Measurements from ENCODE around the gene TRIM31. TPM values are rescaled to one million over a fixed set of nuclear protein-coding genes. Genes with fewer than 3 reads are reported as not detected.

Gene TRIM31
- total and polyA plus RNA-seq, 12 donors = 0.13 to 0.80 (median 0.19) TPM; not detected in 8

DNA sequence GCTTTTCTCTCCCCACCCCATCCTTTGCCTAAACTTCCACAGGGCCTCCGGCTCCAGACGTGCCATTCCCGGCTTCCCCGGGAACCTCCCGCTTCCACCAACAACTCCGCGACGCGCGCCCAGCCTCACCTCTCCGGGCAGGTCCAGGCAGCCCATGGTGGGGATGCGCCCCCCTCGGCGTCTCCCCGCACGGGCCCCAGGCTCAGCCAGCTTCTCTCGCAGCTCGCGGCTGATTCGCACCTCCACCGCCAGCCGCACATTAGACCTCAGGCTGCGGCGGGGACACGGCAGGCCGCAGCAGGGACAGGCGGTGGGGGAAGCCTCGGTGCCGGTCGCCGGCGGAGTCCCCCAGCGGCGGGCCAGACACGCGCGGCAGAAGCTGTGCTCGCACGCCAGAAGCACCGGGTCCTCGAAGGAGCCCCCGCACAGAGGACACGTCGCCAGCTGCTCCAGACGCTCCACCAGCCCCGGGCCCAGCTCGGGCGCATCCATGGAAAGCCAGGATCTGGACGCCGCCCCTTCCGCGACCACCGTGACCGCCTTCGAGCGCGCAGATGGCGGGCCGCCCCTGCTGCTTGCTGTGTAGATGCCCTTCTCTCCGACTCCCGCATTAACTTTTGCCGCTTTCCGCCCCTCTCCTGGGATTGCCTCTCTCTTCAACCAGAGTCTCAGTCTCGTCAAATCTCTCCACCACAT is 37.6 kb downstream of the TRIM31 start, which contains the start of gene RNF39:
RNF39 (minus strand) TSS at position 676 of the 696 bp plus-strand sequence; CDS start at position 492, 184 bp downstream.
- Histone ChIP-seq H3K4me1 (replicated peaks in 1 of 2) (peaks cover 25 to 31% of the 10 kb centered on the region in 2 donors), H3K36me3 (replicated peaks in 1 of 2) (no peaks in the 10 kb centered on the region), H3K9me3 (replicated peaks in 1 of 3) (no peaks in the 10 kb centered on the region), H3K4me3 (peak within 1 kb of the TSS in 1 of 4 donors; percentile 36), H3K27ac (peak within 1 kb of the TSS; percentile 35 to 84 (median 64)), H3K27me3 (peaks cover 10% of the 10 kb centered on the region)
- DNase-seq = no peak
- intact Hi-C loops (cut with DNase I) = no loop called here
- TF ChIP-seq, protein P1, sequence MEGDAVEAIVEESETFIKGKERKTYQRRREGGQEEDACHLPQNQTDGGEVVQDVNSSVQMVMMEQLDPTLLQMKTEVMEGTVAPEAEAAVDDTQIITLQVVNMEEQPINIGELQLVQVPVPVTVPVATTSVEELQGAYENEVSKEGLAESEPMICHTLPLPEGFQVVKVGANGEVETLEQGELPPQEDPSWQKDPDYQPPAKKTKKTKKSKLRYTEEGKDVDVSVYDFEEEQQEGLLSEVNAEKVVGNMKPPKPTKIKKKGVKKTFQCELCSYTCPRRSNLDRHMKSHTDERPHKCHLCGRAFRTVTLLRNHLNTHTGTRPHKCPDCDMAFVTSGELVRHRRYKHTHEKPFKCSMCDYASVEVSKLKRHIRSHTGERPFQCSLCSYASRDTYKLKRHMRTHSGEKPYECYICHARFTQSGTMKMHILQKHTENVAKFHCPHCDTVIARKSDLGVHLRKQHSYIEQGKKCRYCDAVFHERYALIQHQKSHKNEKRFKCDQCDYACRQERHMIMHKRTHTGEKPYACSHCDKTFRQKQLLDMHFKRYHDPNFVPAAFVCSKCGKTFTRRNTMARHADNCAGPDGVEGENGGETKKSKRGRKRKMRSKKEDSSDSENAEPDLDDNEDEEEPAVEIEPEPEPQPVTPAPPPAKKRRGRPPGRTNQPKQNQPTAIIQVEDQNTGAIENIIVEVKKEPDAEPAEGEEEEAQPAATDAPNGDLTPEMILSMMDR (IDR thresholded peaks at IDR 0.05) = no peak
- no peak for TF ChIP-seq POLR2A (IDR thresholded peaks at IDR 0.05)
- WGBS, 4 donors = 3 to 7% (median 4%) methylated on average over 24 to 64 of the region's 64 CpGs

DNA sequence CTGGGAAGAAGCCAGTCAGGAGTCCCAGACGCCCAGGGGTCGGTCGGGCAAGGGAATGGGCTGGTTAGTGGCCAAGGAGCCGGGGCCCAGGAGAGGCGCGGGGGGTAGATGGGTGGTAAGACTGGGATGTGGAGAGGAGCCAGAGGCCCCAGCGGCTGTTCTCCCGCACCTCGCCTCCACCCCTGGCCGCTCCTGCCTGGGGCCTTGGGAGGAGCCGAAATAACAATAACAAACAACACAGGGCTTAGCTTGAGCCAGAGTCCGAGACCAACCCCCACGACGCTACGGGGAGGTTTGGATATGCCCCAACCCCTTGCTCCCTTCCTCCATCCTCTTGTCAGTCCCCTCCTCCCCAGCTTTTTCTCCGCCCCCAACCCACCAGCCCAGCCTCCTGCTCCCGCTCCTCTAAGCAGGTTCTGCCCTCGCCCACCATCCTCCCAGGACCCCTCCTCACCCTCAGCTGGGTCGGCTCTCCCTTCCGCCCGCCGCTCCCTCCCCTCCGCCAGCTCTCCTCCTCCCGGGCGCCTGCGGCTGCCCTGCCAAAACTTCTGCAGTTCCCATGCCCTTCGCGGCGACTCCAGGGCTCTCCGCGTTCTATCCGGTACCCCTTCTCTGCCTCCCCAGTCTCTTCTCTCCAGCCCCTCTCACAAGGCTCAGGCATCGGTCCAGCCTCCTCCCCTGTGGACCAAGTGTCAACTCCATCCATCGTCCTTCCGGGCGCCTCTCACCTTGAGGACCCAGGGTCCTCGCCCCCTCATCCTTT is 38.4 kb downstream of the TRIM31 start:
- Histone ChIP-seq H3K4me1 (replicated peaks in 1 of 2) (peaks cover 25 to 31% of the 10 kb centered on the region in 2 donors), H3K9me3 (replicated peaks in 1 of 3) (no peaks in the 10 kb centered on the region), H3K27me3 (peaks cover 10% of the 10 kb centered on the region), H3K27ac (no peak overlapping the region), H3K4me3 (peak overlapping the region in 1 of 4 donors; percentile 36), H3K36me3 (replicated peaks in 1 of 2) (peaks cover 0 to 5% of the 10 kb centered on the region in 2 donors)
- 10 to 15% (median 12%) methylated on average over 35 to 37 of the region's 37 CpGs for WGBS, 4 donors
- no peak for TF ChIP-seq POLR2A (IDR thresholded peaks at IDR 0.05)
- TF ChIP-seq, protein P1 (IDR thresholded peaks at IDR 0.05) = no peak
- DNase-seq = no peak
- intact Hi-C loops (cut with DNase I) = no loop called here

DNA sequence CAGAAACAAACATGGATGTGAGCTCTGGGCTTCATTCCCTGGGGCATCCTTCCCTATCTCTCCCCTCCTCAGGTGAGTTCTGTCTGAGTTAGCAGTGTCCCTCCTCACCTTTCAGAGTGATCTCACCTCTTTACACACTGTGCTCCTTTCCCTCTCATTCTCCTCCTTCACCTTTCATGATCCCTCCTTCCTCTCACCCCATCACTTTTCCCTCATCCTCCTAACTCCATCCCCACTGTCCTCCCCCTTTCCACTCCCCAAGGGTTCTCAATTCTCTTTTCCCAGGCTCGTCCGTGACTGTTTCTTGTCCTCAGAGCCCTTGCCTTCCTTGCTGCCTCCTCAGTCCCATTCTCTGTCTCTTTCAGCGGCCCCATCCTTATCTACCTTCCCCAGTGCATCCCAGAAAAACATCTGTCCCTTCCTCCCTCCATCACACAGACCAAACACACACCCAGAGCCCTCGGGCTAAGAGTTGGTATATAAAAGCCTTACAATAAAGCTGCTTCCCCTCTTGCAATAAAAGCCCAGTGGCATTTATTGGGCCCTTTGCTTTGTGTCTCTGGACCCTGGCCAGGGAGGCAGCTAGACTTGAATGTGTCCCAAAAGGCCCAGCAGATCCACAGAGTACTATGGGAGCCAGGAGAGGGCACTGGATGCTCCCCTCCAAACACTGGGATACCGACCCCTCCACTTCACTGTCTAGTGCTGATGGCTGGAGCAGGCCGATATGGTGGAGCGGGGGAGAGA is 39.2 kb downstream of the TRIM31 start:
- Histone ChIP-seq H3K4me1 (replicated peaks in 1 of 2) (peaks cover 25 to 31% of the 10 kb centered on the region in 2 donors), H3K4me3 (no peak overlapping the region), H3K9me3 (replicated peaks in 1 of 3) (no peaks in the 10 kb centered on the region), H3K36me3 (replicated peaks in 1 of 2) (peaks cover 0 to 10% of the 10 kb centered on the region in 2 donors), H3K27ac (no peak overlapping the region), H3K27me3 (peaks cover 10% of the 10 kb centered on the region)
- TF ChIP-seq, protein P1 (IDR thresholded peaks at IDR 0.05) = no peak
- TF ChIP-seq POLR2A (IDR thresholded peaks at IDR 0.05) = no peak
- DNase-seq = no peak
- intact Hi-C loops (cut with DNase I) = no loop called here
- WGBS, 4 donors = 57 to 67% (median 63%) methylated on average over 7 of the region's 7 CpGs

DNA sequence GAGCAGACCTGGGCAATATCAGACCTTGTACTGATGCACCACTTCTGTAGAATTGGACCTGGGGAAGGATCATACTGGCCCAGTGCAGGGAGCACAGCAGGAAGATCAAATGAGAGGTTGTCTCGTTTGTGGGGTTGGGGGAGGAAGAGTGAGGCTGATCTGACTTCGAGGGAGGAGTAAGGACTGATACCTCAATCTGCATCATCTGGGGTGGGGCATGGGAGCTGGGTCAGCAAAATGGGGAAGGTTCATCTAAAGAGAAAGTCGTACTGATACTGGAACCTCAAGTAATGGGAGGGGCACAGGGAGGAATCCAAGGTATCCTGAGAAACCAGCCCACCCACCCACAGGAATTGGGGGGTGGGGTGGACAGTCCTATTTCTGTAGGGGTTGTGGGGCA is 41.0 kb downstream of the TRIM31 start:
- H3K4me1 ChIP-seq (replicated peaks in 1 of 2) = peaks cover 31 to 41% of the 10 kb centered on the region in 2 donors
- H3K27me3 ChIP-seq = peaks cover 10% of the 10 kb centered on the region
- TF ChIP-seq, protein P1 (IDR thresholded peaks at IDR 0.05) = no peak
- TF ChIP-seq POLR2A (IDR thresholded peaks at IDR 0.05) = no peak
- H3K4me3 ChIP-seq = no peak overlapping the region
- peaks cover 0 to 15% of the 10 kb centered on the region in 2 donors for H3K36me3 ChIP-seq (replicated peaks in 1 of 2)
- H3K9me3 ChIP-seq (replicated peaks in 1 of 3) = no peaks in the 10 kb centered on the region
- intact Hi-C loops (cut with DNase I) = no loop called here
- WGBS, 4 donors = 56 to 64% (median 59%) methylated on average over 3 of the region's 3 CpGs
- DNase-seq = no peak
- H3K27ac ChIP-seq = no peak overlapping the region

Measured in adrenal gland (tissue), 12 donors.